Activated CD4-positive, CD25-positive, alpha-beta regulatory T cell (primary cell): ENCODE results near the gene NOCT.
"Not testable (repeated sequence)": the region's sequence is repeated elsewhere in the genome, so short reads cannot be mapped to it uniquely, and the experiment has no call there.

Experiments
- DNase-seq, 4 experiments: peaks; one replicate each; lab custom pipeline; 2025; lab: John Stamatoyannopoulos, UW

The NOCT gene

GRCh38 chr4:139048026-139048425 is 32.4 kb downstream of the NOCT start:
- DNase-seq: no peak

GRCh38 chr4:139050446-139050845 is 34.9 kb downstream of the NOCT start:
- no peak for DNase-seq

- DNase-seq: no peak
These were observed 38.3 kb downstream of the NOCT start for GRCh38 chr4:139053909-139054308.

GRCh38 chr4:139054791-139055505 is 39.4 kb downstream of the NOCT start:
- DNase-seq: no peak

- not testable (repeated sequence) for DNase-seq
These were observed 43.4 kb downstream of the NOCT start for GRCh38 chr4:139059026-139059425.

- DNase-seq: no peak
These were observed 45.0 kb downstream of the NOCT start for GRCh38 chr4:139060591-139060990.

- no peak for DNase-seq
These were observed 60.6 kb downstream of the NOCT start for GRCh38 chr4:139076016-139076744.

- no peak for DNase-seq
These were observed 62.2 kb downstream of the NOCT start for GRCh38 chr4:139077567-139078355.

- no peak for DNase-seq
These were observed 63.3 kb downstream of the NOCT start for GRCh38 chr4:139078926-139079325.

- DNase-seq: peak; percentile 65 to 75 (median 70)
These were observed 67.4 kb downstream of the NOCT start for GRCh38 chr4:139082750-139083606.

GRCh38 chr4:139083607-139083955 is 68.0 kb downstream of the NOCT start:
- DNase-seq: peak in 3 of 4 experiments; percentile 48 to 56 (median 55)

GRCh38 chr4:139083956-139084803 is 68.6 kb downstream of the NOCT start:
- DNase-seq: peak; percentile 52 to 77 (median 67)

GRCh38 chr4:139084804-139085093 is 69.2 kb downstream of the NOCT start:
- no peak for DNase-seq

- DNase-seq: no peak
These were observed 69.6 kb downstream of the NOCT start for GRCh38 chr4:139085141-139085540.

- no peak for DNase-seq
These were observed 76.7 kb downstream of the NOCT start for GRCh38 chr4:139092271-139092670.
